ENCODE measurements around the gene ZCCHC9. TPM values are rescaled to one million over a fixed set of nuclear protein-coding genes. Genes with fewer than 3 reads are reported as not detected.

Gene ZCCHC9
- total RNA-seq, 1 donor = 30.8 TPM

- no peak for TF ChIP-seq CTCF (IDR thresholded peaks at IDR 0.05; ENCODE audit: insufficient read depth, low read length)
- no peak overlapping the region for H3K4me3 ChIP-seq (ENCODE audit: low read depth, low read length)
- no peak for DNase-seq (ENCODE audit: low read depth)
These were observed 51.8 kb downstream of the ZCCHC9 start for GRCh38 chr5:81353189-81353588.

GRCh38 chr5:81354093-81354492 is 52.7 kb downstream of the ZCCHC9 start:
- DNase-seq (ENCODE audit: low read depth) = no peak
- H3K4me3 ChIP-seq (ENCODE audit: low read depth, low read length) = no peak overlapping the region

GRCh38 chr5:81355291-81356251 is 54.2 kb downstream of the ZCCHC9 start:
- no peak for TF ChIP-seq CTCF (IDR thresholded peaks at IDR 0.05; ENCODE audit: insufficient read depth, low read length)
- DNase-seq (ENCODE audit: low read depth) = no peak
- no peak overlapping the region for H3K4me3 ChIP-seq (ENCODE audit: low read depth, low read length)

More at GRCh38 chr5:81354093-81354492, 52.7 kb downstream of the ZCCHC9 start:
- no peak for TF ChIP-seq CTCF (IDR thresholded peaks at IDR 0.05; ENCODE audit: insufficient read depth, low read length)

- DNase-seq (ENCODE audit: low read depth) = no peak
- no peak for TF ChIP-seq CTCF (IDR thresholded peaks at IDR 0.05; ENCODE audit: insufficient read depth, low read length)
- no peak overlapping the region for H3K4me3 ChIP-seq (ENCODE audit: low read depth, low read length)
These were observed 57.7 kb downstream of the ZCCHC9 start for GRCh38 chr5:81359108-81359507.

GRCh38 chr5:81359881-81360280 is 58.5 kb downstream of the ZCCHC9 start:
- DNase-seq (ENCODE audit: low read depth) = no peak
- no peak for TF ChIP-seq CTCF (IDR thresholded peaks at IDR 0.05; ENCODE audit: insufficient read depth, low read length)
- no peak overlapping the region for H3K4me3 ChIP-seq (ENCODE audit: low read depth, low read length)

- no peak for DNase-seq (ENCODE audit: low read depth)
- no peak overlapping the region for H3K4me3 ChIP-seq (ENCODE audit: low read depth, low read length)
- no peak for TF ChIP-seq CTCF (IDR thresholded peaks at IDR 0.05; ENCODE audit: insufficient read depth, low read length)
These were observed 59.3 kb downstream of the ZCCHC9 start for GRCh38 chr5:81360640-81361039.

Measured in fibroblast of the aortic adventitia (primary cell).